Gastrocnemius medialis (tissue), 4 donors: ENCODE data around the gene SLC17A8. TPM values are rescaled to one million over a fixed set of nuclear protein-coding genes. Genes with fewer than 3 reads are reported as not detected.

Source experiments
- ATAC-seq, 2 donors: fragments of 150-250 bp; one replicate each; pipeline ENCODE4 v1.9.1; 2016
- DNase-seq, 2 donors: peaks; one replicate each; pipeline ENCODE4 v3.0.0-alpha.2; 2019
- H3K27ac ChIP-seq, 4 donors: fragments of 200-600 bp; sonication (generic); 1 replicate in 1 of 4; 2 replicates in 3 of 4; pipeline ENCODE4 v1.5.1; 2016 to 2018; ENCODE audit warnings: mild to moderate bottlenecking in 2 of 4, moderate library complexity in 1 of 4
- H3K27me3 ChIP-seq, 3 donors: fragments of 200-600 bp; sonication (generic) in 2 of 3; 1 replicate in 1 of 3; 2 replicates in 2 of 3; pipeline versions ENCODE4 v1.5.1 to v1.6.0; 2016 to 2019; ENCODE audit warnings: mild to moderate bottlenecking in 1 of 3, moderate library complexity in 1 of 3
- H3K36me3 ChIP-seq, 2 donors: fragments of 200-600 bp; sonication (generic) in 1 of 2; one replicate each; pipeline ENCODE4 v1.5.1; 2017 to 2018
- H3K4me1 ChIP-seq, 2 donors: fragments of 200-600 bp; sonication (generic) in 1 of 2; one replicate each; pipeline ENCODE4 v1.5.1; 2016 to 2017; ENCODE audit warnings: mild to moderate bottlenecking in 2 of 2
- H3K4me3 ChIP-seq, 4 donors: fragments of 200-600 bp; sonication (generic) in 3 of 4; 1 replicate in 1 of 4; 2 replicates in 3 of 4; pipeline ENCODE4 v1.5.1; 2016 to 2019; ENCODE audit warnings: mild to moderate bottlenecking in 2 of 4
- H3K9me3 ChIP-seq, 3 donors: fragments of 200-600 bp; sonication (generic) in 2 of 3; 1 replicate in 1 of 3; 2 replicates in 2 of 3; pipeline ENCODE4 v1.5.1; 2016 to 2019
- CTCF ChIP-seq, 5 experiments: fragments of 450-650 bp in 3 of 5; fragments of 200-600 bp in 2 of 5; sonication (generic) in 2 of 5; IDR thresholded peaks in 4 of 5; conservative IDR thresholded peaks in 1 of 5; 1 replicate in 4 of 5; 2 replicates in 1 of 5; pipeline ENCODE4 v1.5.1; 2016 to 2019; ENCODE audit warnings: antibody characterized with exemption in 5 of 5, mild to moderate bottlenecking in 3 of 5, moderate library complexity in 3 of 5
- POLR2A ChIP-seq, 2 donors: fragments of 450-650 bp; IDR thresholded peaks; one replicate each; pipeline ENCODE4 v1.6.1; 2017; ENCODE audit warnings: antibody characterized with exemption in 2 of 2, mild to moderate bottlenecking in 2 of 2, moderate library complexity in 2 of 2
- in situ Hi-C, 4 donors: fragments of 200-750 bp; cut with MboI; loops; one replicate each; pipeline versions ENCODE4 v1.15.0 to v1.8.0; 2017; ENCODE audit warnings: low sequenced_read_pairs in 4 of 4
- intact Hi-C: fragments of 100-400 bp; cut with DNase I; formaldehyde crosslinking; loops from one replicate; pipeline ENCODE4 v1.15.1; 2023; ENCODE audit warnings: low total_unique reads
- total RNA-seq, 4 donors: library from RNA; depleted of rRNA; stranded (reverse); fragments of >200 nt; gene quantifications; one replicate each; pipeline versions ENCODE4 v1.1.0 to v1.2.3, GENCODE V29; 2016

The SLC17A8 gene
- total RNA-seq, 4 donors from 2014 or later: 0.31 TPM; not detected in 3

GRCh38 chr12:100433701-100434100, 76.8 kb downstream of the SLC17A8 start:
- intact Hi-C loops: loop anchor here (5.0 kb wide), 1 partner anchor 59 kb away; no protein-coding TSS in a partner anchor
- TF ChIP-seq POLR2A (IDR thresholded peaks at IDR 0.05) (no peak), CTCF (IDR thresholded peaks at IDR 0.05 in 4 of 5, conservative IDR thresholded peaks at IDR 0.05 in 1 of 5) (no peak)
- Histone ChIP-seq H3K27ac (no peak overlapping the region), H3K4me3 (no peak overlapping the region), H3K9me3 (no peaks in the 10 kb centered on the region), H3K4me1 (no peaks in the 10 kb centered on the region), H3K36me3 (no peaks in the 10 kb centered on the region), H3K27me3 (no peaks in the 10 kb centered on the region)
- in situ Hi-C loops: no loop called here
- DNase-seq (no peak), ATAC-seq (no peak)

GRCh38 chr12:100434177-100434576, 77.3 kb downstream of the SLC17A8 start:
- intact Hi-C loops: loop anchor here (5.0 kb wide), 1 partner anchor 58 kb away; no protein-coding TSS in a partner anchor
- H3K27me3 ChIP-seq: no peaks in the 10 kb centered on the region
- TF ChIP-seq CTCF (IDR thresholded peaks at IDR 0.05 in 4 of 5, conservative IDR thresholded peaks at IDR 0.05 in 1 of 5) (no peak), POLR2A (IDR thresholded peaks at IDR 0.05) (no peak)
- H3K9me3 ChIP-seq: no peaks in the 10 kb centered on the region
- no peak for DNase-seq
- no peaks in the 10 kb centered on the region for H3K36me3 ChIP-seq
- H3K27ac ChIP-seq: no peak overlapping the region
- H3K4me1 ChIP-seq: no peaks in the 10 kb centered on the region
- ATAC-seq: no peak
- H3K4me3 ChIP-seq: no peak overlapping the region
- in situ Hi-C loops: no loop called here

- Histone ChIP-seq H3K9me3 (no peaks in the 10 kb centered on the region), H3K27ac (no peak overlapping the region), H3K36me3 (no peaks in the 10 kb centered on the region), H3K27me3 (no peaks in the 10 kb centered on the region), H3K4me3 (no peak overlapping the region), H3K4me1 (no peaks in the 10 kb centered on the region)
- DNase-seq (no peak), ATAC-seq (no peak)
- intact Hi-C loops (no loop called here), in situ Hi-C loops (no loop called here)
- TF ChIP-seq POLR2A (IDR thresholded peaks at IDR 0.05): no peak
- no peak for TF ChIP-seq CTCF (IDR thresholded peaks at IDR 0.05 in 4 of 5, conservative IDR thresholded peaks at IDR 0.05 in 1 of 5)
Measured at GRCh38 chr12:100435957-100436356, 79.1 kb downstream of the SLC17A8 start.

- intact Hi-C loops: no loop called here
- ATAC-seq (no peak), DNase-seq (no peak)
- Histone ChIP-seq H3K4me3 (no peak overlapping the region), H3K36me3 (no peaks in the 10 kb centered on the region), H3K4me1 (no peaks in the 10 kb centered on the region), H3K27me3 (no peaks in the 10 kb centered on the region), H3K9me3 (no peaks in the 10 kb centered on the region), H3K27ac (no peak overlapping the region)
- in situ Hi-C loops: no loop called here
- TF ChIP-seq POLR2A (IDR thresholded peaks at IDR 0.05): no peak
- TF ChIP-seq CTCF (IDR thresholded peaks at IDR 0.05 in 4 of 5, conservative IDR thresholded peaks at IDR 0.05 in 1 of 5): no peak
Measured at GRCh38 chr12:100437038-100437841, 80.4 kb downstream of the SLC17A8 start.
